ENCODE measurements around the gene TMEM141.
"Not testable (repeated sequence)": the region's sequence is repeated elsewhere in the genome, so short reads cannot be mapped to it uniquely, and the experiment has no call there.

The TMEM141 gene

GRCh38 chr9:136766410-136767120 is 24.6 kb upstream of the TMEM141 start:
- not testable (repeated sequence) for H2AFZ ChIP-seq (ENCODE audit: low read depth, low read length); H3K4me2 ChIP-seq (ENCODE audit: insufficient read depth, low read length); ATAC-seq (ENCODE audit: insufficient read depth, low read depth); H3K4me1 ChIP-seq (ENCODE audit: insufficient read depth, low read length); H3K27me3 ChIP-seq (ENCODE audit: insufficient read depth, low read length, poor library complexity); H3K4me3 ChIP-seq (ENCODE audit: low read depth in 1 of 2, low read length in 2 of 2); H3K79me2 ChIP-seq (ENCODE audit: insufficient read depth, low read length); H3K9me3 ChIP-seq (ENCODE audit: insufficient read depth, low read length, severe bottlenecking); H4K20me1 ChIP-seq (ENCODE audit: insufficient read depth, low read length); H3K9ac ChIP-seq (ENCODE audit: low read depth, low read length); H3K27ac ChIP-seq (ENCODE audit: low read length); H3K36me3 ChIP-seq (ENCODE audit: insufficient read depth, low read length)
- peak; percentile 40 for DNase-seq
- TF ChIP-seq CTCF (IDR thresholded peaks at IDR 0.05; ENCODE audit: borderline replicate concordance, extremely low read depth, low read length, poor library complexity, severe bottlenecking), result peak; percentile 49

GRCh38 chr9:136769710-136770191 is 21.4 kb upstream of the TMEM141 start:
- TF ChIP-seq CTCF (IDR thresholded peaks at IDR 0.05; ENCODE audit: borderline replicate concordance, extremely low read depth, low read length, poor library complexity, severe bottlenecking) (peak; percentile 64), EZH2 (IDR thresholded peaks at IDR 0.05; ENCODE audit: borderline replicate concordance, low read depth, low read length, severe bottlenecking) (no peak)
- H2AFZ ChIP-seq (ENCODE audit: low read depth, low read length), result no peak overlapping the region
- no peaks in the 10 kb centered on the region for H3K79me2 ChIP-seq (ENCODE audit: insufficient read depth, low read length)
- H3K27ac ChIP-seq (ENCODE audit: low read length), result no peak overlapping the region
- H3K9me3 ChIP-seq (ENCODE audit: insufficient read depth, low read length, severe bottlenecking), result peaks cover 8% of the 10 kb centered on the region
- H3K9ac ChIP-seq (ENCODE audit: low read depth, low read length), result no peak overlapping the region
- H3K27me3 ChIP-seq (ENCODE audit: insufficient read depth, low read length, poor library complexity), result no peaks in the 10 kb centered on the region
- DNase-seq, result peak; percentile 60
- no peak overlapping the region for H3K4me2 ChIP-seq (ENCODE audit: insufficient read depth, low read length)
- H4K20me1 ChIP-seq (ENCODE audit: insufficient read depth, low read length), result no peaks in the 10 kb centered on the region
- H3K4me1 ChIP-seq (ENCODE audit: insufficient read depth, low read length), result no peaks in the 10 kb centered on the region
- peak; percentile 89 for ATAC-seq (ENCODE audit: insufficient read depth, low read depth)
- H3K4me3 ChIP-seq (ENCODE audit: low read depth in 1 of 2, low read length in 2 of 2), result no peak overlapping the region
- no peaks in the 10 kb centered on the region for H3K36me3 ChIP-seq (ENCODE audit: insufficient read depth, low read length)

- H3K27ac ChIP-seq (ENCODE audit: low read length), result no peak overlapping the region
- no peak overlapping the region for H3K9ac ChIP-seq (ENCODE audit: low read depth, low read length)
- no peaks in the 10 kb centered on the region for H4K20me1 ChIP-seq (ENCODE audit: insufficient read depth, low read length)
- no peaks in the 10 kb centered on the region for H3K4me1 ChIP-seq (ENCODE audit: insufficient read depth, low read length)
- no peak for DNase-seq
- H3K9me3 ChIP-seq (ENCODE audit: insufficient read depth, low read length, severe bottlenecking), result peaks cover 8% of the 10 kb centered on the region
- H2AFZ ChIP-seq (ENCODE audit: low read depth, low read length), result no peak overlapping the region
- H3K36me3 ChIP-seq (ENCODE audit: insufficient read depth, low read length), result no peaks in the 10 kb centered on the region
- H3K4me3 ChIP-seq (ENCODE audit: low read depth in 1 of 2, low read length in 2 of 2), result no peak overlapping the region
- no peak overlapping the region for H3K4me2 ChIP-seq (ENCODE audit: insufficient read depth, low read length)
- TF ChIP-seq EZH2 (IDR thresholded peaks at IDR 0.05; ENCODE audit: borderline replicate concordance, low read depth, low read length, severe bottlenecking) (no peak), CTCF (IDR thresholded peaks at IDR 0.05; ENCODE audit: borderline replicate concordance, extremely low read depth, low read length, poor library complexity, severe bottlenecking) (no peak)
- no peaks in the 10 kb centered on the region for H3K27me3 ChIP-seq (ENCODE audit: insufficient read depth, low read length, poor library complexity)
- no peaks in the 10 kb centered on the region for H3K79me2 ChIP-seq (ENCODE audit: insufficient read depth, low read length)
- ATAC-seq (ENCODE audit: insufficient read depth, low read depth), result no peak
Observed at GRCh38 chr9:136771907-136772415, 19.2 kb upstream of the TMEM141 start.
